ENCODE measurements around the gene RITA1. TPM values are rescaled to one million over a fixed set of nuclear protein-coding genes. Genes with fewer than 3 reads are reported as not detected.

Gene RITA1
- total and polyA plus RNA-seq, 2 donors from 2014 or later = 14.6 to 31.6 TPM

GRCh38 chr12:113184098-113184899 lies 1.2 kb upstream of the RITA1 start:
- intact Hi-C loops (cut with DNase I) = no loop called here
- Histone ChIP-seq H3K9me3 (ENCODE audit: control insufficient read depth in 2 of 3, insufficient read depth in 1 of 3, low read length in 3 of 3) (no peaks in the 10 kb centered on the region), H3K4me3 (ENCODE audit: low read length in 3 of 3) (peak overlapping the region; percentile 90 to 94 (median 92)), H3K4me1 (ENCODE audit: control insufficient read depth in 2 of 3, insufficient read depth in 2 of 3, low read depth in 1 of 3, low read length in 3 of 3) (peaks cover 0 to 11% (median 0%) of the 10 kb centered on the region in 3 donors), H3K27ac (ENCODE audit: low read depth in 2 of 2, low read length in 2 of 2) (peak overlapping the region in 1 of 2 donors; percentile 95), H3K36me3 (ENCODE audit: control insufficient read depth in 2 of 3, insufficient read depth in 3 of 3, low read length in 3 of 3) (peaks cover 1 to 16% (median 12%) of the 10 kb centered on the region in 3 donors), H3K9ac (ENCODE audit: low read length in 3 of 3) (peak overlapping the region; percentile 65 to 92 (median 84)), H3K27me3 (ENCODE audit: control insufficient read depth, insufficient read depth, low read length) (no peaks in the 10 kb centered on the region)
- TF ChIP-seq, protein P1, sequence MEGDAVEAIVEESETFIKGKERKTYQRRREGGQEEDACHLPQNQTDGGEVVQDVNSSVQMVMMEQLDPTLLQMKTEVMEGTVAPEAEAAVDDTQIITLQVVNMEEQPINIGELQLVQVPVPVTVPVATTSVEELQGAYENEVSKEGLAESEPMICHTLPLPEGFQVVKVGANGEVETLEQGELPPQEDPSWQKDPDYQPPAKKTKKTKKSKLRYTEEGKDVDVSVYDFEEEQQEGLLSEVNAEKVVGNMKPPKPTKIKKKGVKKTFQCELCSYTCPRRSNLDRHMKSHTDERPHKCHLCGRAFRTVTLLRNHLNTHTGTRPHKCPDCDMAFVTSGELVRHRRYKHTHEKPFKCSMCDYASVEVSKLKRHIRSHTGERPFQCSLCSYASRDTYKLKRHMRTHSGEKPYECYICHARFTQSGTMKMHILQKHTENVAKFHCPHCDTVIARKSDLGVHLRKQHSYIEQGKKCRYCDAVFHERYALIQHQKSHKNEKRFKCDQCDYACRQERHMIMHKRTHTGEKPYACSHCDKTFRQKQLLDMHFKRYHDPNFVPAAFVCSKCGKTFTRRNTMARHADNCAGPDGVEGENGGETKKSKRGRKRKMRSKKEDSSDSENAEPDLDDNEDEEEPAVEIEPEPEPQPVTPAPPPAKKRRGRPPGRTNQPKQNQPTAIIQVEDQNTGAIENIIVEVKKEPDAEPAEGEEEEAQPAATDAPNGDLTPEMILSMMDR (IDR thresholded peaks at IDR 0.05; ENCODE audit: borderline replicate concordance, extremely low read depth, insufficient read depth) = no peak
- DNase-seq (peak in 1 of 5 donors; percentile 88), FAIRE-seq (no peak)

- no peak for FAIRE-seq
These were observed 681 bp upstream of the RITA1 start for GRCh38 chr12:113184900-113185179.

DNA sequence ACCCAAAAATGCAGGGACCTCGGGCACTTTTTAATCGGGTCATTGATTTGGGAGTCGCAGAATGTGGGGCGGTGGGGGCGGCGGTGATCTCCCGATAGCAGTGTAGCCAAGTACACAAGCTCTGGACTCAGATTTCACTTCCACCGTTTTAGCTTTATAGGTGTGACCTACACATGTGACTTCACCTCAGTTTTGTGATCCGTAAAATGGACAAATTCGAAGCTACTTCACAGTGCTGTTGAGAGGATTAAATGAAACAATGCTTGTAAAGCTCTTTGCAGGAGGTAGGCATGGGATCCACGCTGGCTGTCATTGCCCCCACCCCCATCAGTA lies 478 bp downstream of the RITA1 start:
- DNase-seq = peak in 2 of 5 donors; percentile 57 to 70
- peak overlapping the region; percentile 95 to 96 for H3K27ac ChIP-seq (ENCODE audit: low read depth in 2 of 2, low read length in 2 of 2)
- intact Hi-C loops (cut with DNase I) = no loop called here
- FAIRE-seq = no peak
- no peaks in the 10 kb centered on the region for H3K27me3 ChIP-seq (ENCODE audit: control insufficient read depth, insufficient read depth, low read length)
- TF ChIP-seq, protein P1 (IDR thresholded peaks at IDR 0.05; ENCODE audit: borderline replicate concordance, extremely low read depth, insufficient read depth) = no peak
- no peaks in the 10 kb centered on the region for H3K9me3 ChIP-seq (ENCODE audit: control insufficient read depth in 2 of 3, insufficient read depth in 1 of 3, low read length in 3 of 3)
- H3K4me1 ChIP-seq (ENCODE audit: control insufficient read depth in 2 of 3, insufficient read depth in 2 of 3, low read depth in 1 of 3, low read length in 3 of 3) = peaks cover 0 to 11% (median 0%) of the 10 kb centered on the region in 3 donors
- H3K9ac ChIP-seq (ENCODE audit: low read length in 3 of 3) = peak overlapping the region; percentile 45 to 84 (median 79)
- H3K4me3 ChIP-seq (ENCODE audit: low read length in 3 of 3) = peak overlapping the region; percentile 55 to 92 (median 90)
- peaks cover 2 to 6% (median 2%) of the 10 kb centered on the region in 3 donors for H3K36me3 ChIP-seq (ENCODE audit: control insufficient read depth in 2 of 3, insufficient read depth in 3 of 3, low read length in 3 of 3)

More at GRCh38 chr12:113184900-113185179, 681 bp upstream of the RITA1 start:
- Histone ChIP-seq H3K9me3 (ENCODE audit: control insufficient read depth in 2 of 3, insufficient read depth in 1 of 3, low read length in 3 of 3) (no peaks in the 10 kb centered on the region), H3K36me3 (ENCODE audit: control insufficient read depth in 2 of 3, insufficient read depth in 3 of 3, low read length in 3 of 3) (peaks cover 2 to 11% (median 10%) of the 10 kb centered on the region in 3 donors), H3K4me3 (ENCODE audit: low read length in 3 of 3) (peak overlapping the region; percentile 90 to 94 (median 92)), H3K27me3 (ENCODE audit: control insufficient read depth, insufficient read depth, low read length) (no peaks in the 10 kb centered on the region), H3K9ac (ENCODE audit: low read length in 3 of 3) (peak overlapping the region; percentile 65 to 92 (median 84)), H3K4me1 (ENCODE audit: control insufficient read depth in 2 of 3, insufficient read depth in 2 of 3, low read depth in 1 of 3, low read length in 3 of 3) (peaks cover 0 to 11% (median 0%) of the 10 kb centered on the region in 3 donors), H3K27ac (ENCODE audit: low read depth in 2 of 2, low read length in 2 of 2) (peak overlapping the region; percentile 95 to 96)
- TF ChIP-seq, protein P1 (IDR thresholded peaks at IDR 0.05; ENCODE audit: borderline replicate concordance, extremely low read depth, insufficient read depth) = no peak
- intact Hi-C loops (cut with DNase I) = no loop called here
- DNase-seq = peak; percentile 90 to 96 (median 95)

All from kidney (tissue), 14 donors.